Gastroesophageal sphincter (tissue), 3 donors: ENCODE data around the gene REELD1.

ENCODE experiments used
- CTCF ChIP-seq, 4 experiments: fragments of 200-600 bp in 2 of 4; fragments of 450-650 bp in 2 of 4; sonication (generic) in 1 of 4; IDR thresholded peaks; one replicate each; pipeline ENCODE4 v1.5.1; 2017 to 2019; ENCODE audit warnings: antibody characterized with exemption in 4 of 4, mild to moderate bottlenecking in 2 of 4, moderate library complexity in 2 of 4
- EP300 ChIP-seq: sonication (generic); formaldehyde crosslinking; IDR thresholded peaks from one replicate; pipeline ENCODE4 v1.6.1; 2017; ENCODE audit warnings: antibody characterized with exemption, mild to moderate bottlenecking
- POLR2A ChIP-seq, 2 donors: fragments of 450-650 bp; IDR thresholded peaks; one replicate each; pipeline ENCODE4 v1.6.1; 2017; ENCODE audit warnings: antibody characterized with exemption in 2 of 2, mild to moderate bottlenecking in 2 of 2, moderate library complexity in 1 of 2
- POLR2AphosphoS5 ChIP-seq: sonication (generic); formaldehyde crosslinking; IDR thresholded peaks from one replicate; pipeline ENCODE4 v1.6.1; 2017; ENCODE audit warnings: antibody characterized with exemption

GRCh38 chr4:146260521-146260920 is 46.2 kb downstream of the REELD1 start:
- TF ChIP-seq CTCF (IDR thresholded peaks at IDR 0.05) (no peak), EP300 (no peak), POLR2A (IDR thresholded peaks at IDR 0.05) (no peak), POLR2AphosphoS5 (no peak)
